ENCODE results near the gene CATSPER4.
"Not testable (repeated sequence)": the region's sequence is repeated elsewhere in the genome, so short reads cannot be mapped to it uniquely, and the experiment has no call there.

The CATSPER4 gene

DNA sequence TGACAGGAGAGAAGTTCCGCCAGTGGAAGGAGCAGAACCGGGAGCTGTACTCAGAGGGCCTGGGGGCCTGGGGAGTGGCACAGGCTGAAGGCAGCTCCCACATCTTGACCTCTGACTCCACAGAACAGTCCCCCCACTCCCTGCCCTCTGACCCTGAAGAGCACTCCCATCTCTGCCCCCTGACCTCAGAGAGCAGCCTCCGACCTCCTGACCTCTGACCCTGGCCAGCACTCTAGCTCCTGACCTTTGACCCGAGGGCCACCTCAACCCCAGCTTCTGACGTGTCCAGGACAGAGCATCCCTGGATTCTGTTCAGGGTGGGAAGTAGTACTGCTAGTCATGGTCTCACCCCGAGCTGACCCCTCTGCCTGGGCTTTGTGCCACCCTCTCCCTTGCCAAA, 1.1 kb upstream of the CATSPER4 start:
- no peak for DNase-seq (ENCODE audit: low read depth in 2 of 3, low spot score in 1 of 3)

- no peak for DNase-seq (ENCODE audit: low read depth in 2 of 3, low spot score in 1 of 3)
Measured at GRCh38 chr1:26189751-26190275, 589 bp upstream of the CATSPER4 start.

GRCh38 chr1:26191739-26192138, 1.3 kb downstream of the CATSPER4 start:
- no peak for DNase-seq (ENCODE audit: low read depth in 2 of 3, low spot score in 1 of 3)

- no peak for DNase-seq (ENCODE audit: low read depth in 2 of 3, low spot score in 1 of 3)
Measured at GRCh38 chr1:26195805-26196204, 5.4 kb downstream of the CATSPER4 start.

DNA sequence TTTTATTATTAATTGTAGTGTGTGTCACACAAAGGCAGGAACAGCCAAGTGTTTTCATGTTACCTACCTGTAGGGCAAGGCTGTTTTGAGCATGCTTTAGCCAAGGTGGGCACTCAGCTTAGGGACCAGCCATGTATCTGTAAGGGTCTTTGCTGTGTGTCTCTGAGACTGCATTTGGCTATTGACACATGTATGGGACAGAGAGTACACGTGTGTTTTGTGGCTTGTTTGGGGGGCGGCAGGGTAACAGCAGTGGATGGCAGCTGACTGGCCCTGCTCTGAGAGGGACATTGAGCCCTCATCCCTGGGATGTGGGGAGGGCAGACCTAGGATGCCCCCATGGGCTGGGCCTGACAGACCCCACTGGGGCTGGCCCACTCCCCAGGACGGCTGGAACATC, 6.9 kb downstream of the CATSPER4 start:
- DNase-seq (ENCODE audit: low read depth in 2 of 3, low spot score in 1 of 3): no peak

GRCh38 chr1:26197813-26198212, 7.4 kb downstream of the CATSPER4 start:
- no peak for DNase-seq (ENCODE audit: low read depth in 2 of 3, low spot score in 1 of 3)

GRCh38 chr1:26200413-26200812, 10.0 kb downstream of the CATSPER4 start:
- DNase-seq (ENCODE audit: low read depth in 2 of 3, low spot score in 1 of 3): no peak

DNA sequence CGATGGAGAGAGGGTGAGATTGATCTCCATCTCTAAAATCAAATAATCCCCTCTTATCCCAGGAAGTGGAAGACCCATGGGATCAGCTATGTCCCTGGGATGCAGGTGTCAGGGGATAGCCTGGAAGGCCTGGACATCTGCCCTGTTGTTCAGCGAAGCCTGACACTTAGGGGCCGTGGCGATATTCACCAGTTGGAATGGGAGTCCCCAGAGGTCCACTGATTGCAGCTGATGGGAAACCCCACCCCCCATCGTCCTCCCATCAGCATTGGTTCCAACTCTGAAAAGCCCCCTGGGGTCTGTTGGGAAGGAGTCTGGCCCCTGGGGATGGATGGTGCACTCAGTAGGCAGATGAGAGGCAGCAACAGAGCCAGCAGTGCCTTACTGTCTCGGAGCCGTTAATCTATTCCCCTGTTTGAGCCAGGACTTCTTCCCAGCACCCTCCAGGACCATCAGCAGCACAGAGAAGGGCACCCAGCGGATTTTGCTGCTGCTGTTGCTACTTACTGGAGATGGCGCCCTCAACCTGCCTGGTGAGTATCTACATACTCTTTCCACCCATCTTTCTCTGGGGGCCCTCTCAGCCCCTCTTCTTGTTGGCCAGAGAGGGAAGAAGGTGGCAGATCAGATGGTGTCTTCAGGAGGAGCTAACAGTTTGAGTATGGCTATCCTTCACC, 13.4 kb downstream of the CATSPER4 start:
- DNase-seq (ENCODE audit: low read depth in 2 of 3, low spot score in 1 of 3): no peak

GRCh38 chr1:26210147-26210870, 19.9 kb downstream of the CATSPER4 start:
- no peak for DNase-seq (ENCODE audit: low read depth in 2 of 3, low spot score in 1 of 3)

GRCh38 chr1:26212726-26213125, 22.3 kb downstream of the CATSPER4 start:
- DNase-seq (ENCODE audit: low read depth in 2 of 3, low spot score in 1 of 3): no peak

DNA sequence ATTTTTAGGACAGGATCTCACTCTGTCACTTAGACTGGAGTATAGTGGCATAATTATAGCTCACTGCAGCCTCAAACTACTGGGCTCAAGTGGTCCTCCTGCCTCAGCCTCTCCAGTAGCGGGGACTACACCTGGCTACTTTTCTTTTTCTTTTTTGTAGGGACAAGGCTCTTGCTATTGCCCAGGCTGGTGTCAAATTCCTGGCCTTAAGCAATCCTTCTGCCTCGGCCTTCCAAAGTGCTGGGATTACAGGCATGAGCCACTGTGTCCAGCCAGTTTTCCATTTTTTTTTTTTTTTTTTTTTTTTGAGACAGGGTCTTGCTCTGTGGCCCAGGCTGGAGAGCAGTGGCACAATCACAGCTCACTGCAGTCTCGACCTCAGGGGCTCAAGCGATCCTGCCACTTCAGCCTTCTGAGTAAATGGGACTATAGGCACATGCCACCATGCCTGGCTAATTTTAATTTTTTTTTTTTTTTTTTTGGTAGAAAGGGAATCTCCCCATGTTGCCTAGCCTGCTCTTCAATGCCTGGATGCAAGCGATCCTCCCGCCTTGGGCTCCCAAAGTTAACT, 23.0 kb downstream of the CATSPER4 start:
- no peak for DNase-seq (ENCODE audit: low read depth in 2 of 3, low spot score in 1 of 3)

DNA sequence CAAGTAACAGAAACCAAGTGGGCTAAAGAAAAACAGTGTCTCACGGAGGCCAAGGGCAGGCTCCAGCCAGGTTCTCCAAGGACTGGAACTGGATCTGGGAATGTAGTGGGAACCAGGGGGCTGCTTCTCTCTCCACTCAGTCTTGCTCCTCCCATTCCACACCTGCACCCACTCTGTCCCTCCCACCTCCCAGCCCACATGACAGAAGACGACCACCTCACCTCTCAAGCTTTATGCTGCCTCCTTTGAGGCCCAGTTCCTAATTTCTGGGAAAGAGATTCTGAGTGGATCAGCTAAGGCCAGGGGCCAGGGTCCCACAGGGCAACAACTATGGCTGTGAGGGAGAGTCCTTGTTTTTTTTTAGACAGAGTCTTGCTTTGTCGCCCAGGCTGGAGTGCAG, 24.8 kb downstream of the CATSPER4 start:
- DNase-seq (ENCODE audit: low read depth in 2 of 3, low spot score in 1 of 3): no peak

DNA sequence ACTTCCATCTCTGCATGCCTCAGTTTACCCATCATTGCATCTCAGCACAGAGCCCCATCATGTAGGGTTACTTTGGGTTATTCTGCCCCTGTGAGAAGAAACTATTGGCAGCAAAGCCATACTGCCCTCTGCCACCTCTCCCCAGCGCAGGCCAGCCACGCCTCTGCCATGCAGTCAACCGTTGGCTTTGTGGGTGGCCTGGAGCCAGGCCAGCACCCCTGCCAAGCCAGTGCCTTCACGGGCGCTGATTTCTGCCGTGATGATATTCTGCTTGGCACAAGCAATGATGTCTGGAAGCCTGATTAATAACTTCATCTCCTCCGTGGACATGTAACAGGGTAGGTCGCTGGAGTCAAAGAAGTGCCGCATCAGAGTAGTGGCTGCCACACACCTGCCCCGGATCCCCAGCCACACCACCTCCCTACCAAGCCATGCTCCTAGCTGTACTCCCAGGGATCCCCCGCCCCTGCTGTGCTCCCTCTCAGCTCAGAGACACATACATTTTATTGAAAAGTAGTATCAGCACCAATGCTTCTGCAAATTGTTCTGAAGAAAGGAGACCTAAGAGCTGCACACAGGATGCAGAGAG, 28.6 kb downstream of the CATSPER4 start:
- DNase-seq (ENCODE audit: low read depth in 2 of 3, low spot score in 1 of 3): no peak

DNA sequence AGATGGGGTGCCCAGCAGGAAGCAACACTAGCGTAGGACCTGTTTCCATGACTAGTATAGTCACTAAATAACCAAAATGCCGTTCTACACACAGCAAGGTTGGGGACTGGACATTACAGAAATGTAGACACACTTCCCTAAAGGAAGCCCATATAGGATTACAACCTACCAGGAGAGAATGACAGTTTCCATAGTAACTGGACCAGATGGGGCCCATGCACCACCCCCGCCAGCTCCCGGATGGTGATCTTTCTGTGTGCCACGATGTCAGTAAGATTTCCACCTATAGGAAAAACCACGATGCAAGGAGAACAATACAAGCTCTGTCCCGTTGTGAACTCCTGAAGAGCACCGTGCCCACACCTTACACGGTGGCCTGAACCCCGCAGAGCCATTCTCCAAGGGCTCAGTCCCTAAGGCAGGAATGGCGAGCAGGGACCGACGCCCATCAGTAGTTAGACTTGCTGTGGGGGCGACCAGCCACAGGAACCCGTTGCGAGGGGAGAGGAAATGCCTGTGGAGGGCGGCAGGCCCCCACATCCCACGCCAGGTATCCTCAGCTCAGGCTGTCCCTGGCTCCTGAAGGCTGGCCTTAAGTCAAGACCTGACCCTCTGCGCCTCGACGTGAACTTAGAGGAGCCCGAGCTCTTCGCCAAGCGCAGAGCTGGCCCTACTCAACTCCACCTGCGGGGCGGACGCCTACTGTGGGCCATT, 30.0 kb downstream of the CATSPER4 start:
- no peak for DNase-seq (ENCODE audit: low read depth in 2 of 3, low spot score in 1 of 3)

DNA sequence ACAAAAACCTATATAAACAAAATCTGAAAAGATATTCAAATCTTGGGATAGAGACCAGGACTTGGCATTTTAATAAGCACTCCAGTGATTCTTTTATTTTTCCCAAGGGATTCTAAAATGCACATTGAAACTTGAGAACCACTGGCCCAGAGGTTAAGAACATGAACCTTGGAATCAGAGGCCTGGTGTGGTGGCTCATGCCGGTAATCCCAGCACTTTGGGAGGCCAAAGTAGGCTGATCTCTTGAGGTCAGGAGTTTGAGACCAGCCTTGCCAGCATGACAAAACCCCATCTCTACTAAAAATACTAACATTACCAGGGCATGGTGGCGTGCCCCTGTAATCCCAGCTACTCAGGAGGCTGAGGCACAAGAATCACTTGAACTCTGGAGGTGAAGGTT, 30.7 kb downstream of the CATSPER4 start:
- no peak for DNase-seq (ENCODE audit: low read depth in 2 of 3, low spot score in 1 of 3)

DNA sequence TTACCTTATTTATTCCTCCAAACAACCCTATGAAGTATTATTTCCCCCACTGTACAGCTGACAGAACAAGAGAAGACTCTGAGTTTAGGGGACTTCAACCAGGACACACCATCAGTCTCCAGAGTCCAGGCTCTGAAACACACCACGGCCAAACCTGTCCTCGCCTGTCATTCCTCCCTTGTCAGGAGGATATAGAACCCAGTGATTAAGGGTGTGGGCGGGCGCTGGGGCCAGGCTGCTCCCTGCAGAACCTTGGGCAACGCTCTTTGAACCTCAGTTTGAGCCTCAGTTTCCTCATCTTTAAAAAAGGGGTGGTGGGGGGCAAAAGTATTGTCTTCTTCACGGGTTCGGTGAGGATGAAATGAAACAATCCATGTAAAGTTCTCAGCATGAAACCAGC, 34.2 kb downstream of the CATSPER4 start:
- DNase-seq (ENCODE audit: low read depth in 2 of 3, low spot score in 1 of 3): no peak

DNA sequence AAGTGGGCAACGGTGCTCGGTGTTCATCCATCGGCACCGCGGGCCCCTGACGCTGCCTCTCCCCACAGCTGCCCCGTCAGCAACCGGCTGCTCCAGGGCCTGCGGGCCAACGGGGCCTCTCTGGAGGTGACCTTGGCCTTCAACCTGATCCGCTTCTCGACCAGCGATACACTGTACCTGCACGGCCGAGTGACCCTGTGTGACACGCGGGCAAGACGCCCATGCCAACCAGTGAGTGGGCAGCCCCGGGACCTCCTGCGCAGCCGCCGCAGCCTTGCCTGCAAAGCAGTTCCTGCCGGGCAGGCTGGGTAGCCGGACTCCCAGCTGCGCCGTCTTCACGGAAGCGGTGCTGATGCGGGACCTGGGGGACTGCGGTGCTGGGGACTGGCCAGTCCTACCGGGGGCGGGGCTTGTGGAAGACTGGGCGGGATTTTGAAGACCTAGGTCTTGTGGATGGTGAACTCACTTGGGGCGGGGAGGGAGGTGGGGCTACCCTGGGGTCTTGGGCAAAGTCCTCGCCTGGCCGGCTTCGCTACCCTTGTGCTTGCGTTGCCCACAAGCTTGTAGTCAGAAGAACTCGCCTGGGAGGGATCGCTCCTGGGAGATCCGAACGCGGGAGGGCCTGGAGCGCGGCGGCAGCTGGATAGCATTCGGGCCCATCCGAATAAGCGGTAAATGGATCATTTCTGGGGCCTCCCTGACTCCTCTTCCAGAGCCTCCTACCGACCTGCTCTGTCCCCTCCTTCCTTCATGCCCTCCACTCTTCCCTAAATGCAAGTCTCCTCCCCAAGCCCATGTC, 34.8 kb downstream of the CATSPER4 start:
- DNase-seq (ENCODE audit: low read depth in 2 of 3, low spot score in 1 of 3): peak in 1 of 3 donors; percentile 42

- DNase-seq (ENCODE audit: low read depth in 2 of 3, low spot score in 1 of 3): not testable (repeated sequence)
Measured at GRCh38 chr1:26230682-26231081, 40.3 kb downstream of the CATSPER4 start.

GRCh38 chr1:26233903-26234643, 43.7 kb downstream of the CATSPER4 start, which contains the start of gene CEP85:
Gene CEP85 (plus strand): TSS chr1:26234200. CDS start chr1:26239784, 5,584 bp downstream.
- DNase-seq (ENCODE audit: low read depth in 2 of 3, low spot score in 1 of 3): peak; percentile 98

Measured in stimulated activated CD4-positive, alpha-beta T cell treated with anti-CD3 and anti-CD28 coated beads, Interleukin-12 subunit alpha, Interleukin-12 subunit beta, amount 100 ng/mL, for 48 hours (primary cell).